Neutrophil (primary cell): ENCODE data around the gene XPR1.

ENCODE experiments used
- H3K27ac ChIP-seq: fragments of 200-600 bp; sonication (generic); 2 replicates; pipeline ENCODE4 v1.5.1; 2016; ENCODE audit warnings: mild to moderate bottlenecking, moderate library complexity
- H3K27me3 ChIP-seq: fragments of 200-600 bp; sonication (generic); 2 replicates; pipeline ENCODE4 v1.6.0; 2016; ENCODE audit warnings: mild to moderate bottlenecking
- H3K36me3 ChIP-seq: fragments of 200-600 bp; sonication (generic); 2 replicates; pipeline ENCODE4 v1.5.1; 2017
- H3K4me1 ChIP-seq, 2 experiments: fragments of 200-600 bp in 1 of 2; sonication (generic) in 1 of 2; 1 replicate in 1 of 2; 2 replicates in 1 of 2; pipeline versions ENCODE4 v1.5.1 to v1.6.1; 2013 to 2016; ENCODE audit warnings: low read depth in 1 of 2, low read length in 1 of 2, mild to moderate bottlenecking in 1 of 2, moderate library complexity in 1 of 2; ENCODE audit not compliant: control insufficient read depth in 1 of 2, insufficient read depth in 1 of 2
- H3K4me3 ChIP-seq, 2 experiments: fragments of 200-600 bp in 1 of 2; sonication (generic) in 1 of 2; 1 replicate in 1 of 2; 2 replicates in 1 of 2; pipeline ENCODE4 v1.5.1; 2013 to 2016; ENCODE audit warnings: low read depth in 1 of 2, low read length in 1 of 2, mild to moderate bottlenecking in 1 of 2, moderate library complexity in 1 of 2
- H3K9me3 ChIP-seq: fragments of 200-600 bp; sonication (generic); 2 replicates; pipeline ENCODE4 v1.5.1; 2016
- CTCF ChIP-seq: fragments of 200-600 bp; sonication (generic); IDR thresholded peaks from 2 replicates; pipeline ENCODE4 v1.5.1; 2016; ENCODE audit warnings: antibody characterized with exemption

The XPR1 gene

GRCh38 chr1:180773210-180773865, 141.5 kb downstream of the XPR1 start:
- H3K4me3 ChIP-seq: no peak overlapping the region
- no peaks in the 10 kb centered on the region for H3K4me1 ChIP-seq
- H3K36me3 ChIP-seq: no peaks in the 10 kb centered on the region
- no peak overlapping the region for H3K27ac ChIP-seq
- H3K9me3 ChIP-seq: no peaks in the 10 kb centered on the region
- no peaks in the 10 kb centered on the region for H3K27me3 ChIP-seq
- no peak for TF ChIP-seq CTCF

GRCh38 chr1:180775801-180776200, 144.0 kb downstream of the XPR1 start:
- no peaks in the 10 kb centered on the region for H3K27me3 ChIP-seq
- no peak for TF ChIP-seq CTCF
- no peaks in the 10 kb centered on the region for H3K4me1 ChIP-seq
- H3K27ac ChIP-seq: no peak overlapping the region
- no peak overlapping the region for H3K4me3 ChIP-seq
- H3K36me3 ChIP-seq: no peaks in the 10 kb centered on the region
- no peaks in the 10 kb centered on the region for H3K9me3 ChIP-seq

GRCh38 chr1:180777072-180777689, 145.4 kb downstream of the XPR1 start:
- Histone ChIP-seq H3K27ac (no peak overlapping the region), H3K36me3 (no peaks in the 10 kb centered on the region), H3K4me1 (no peaks in the 10 kb centered on the region), H3K9me3 (no peaks in the 10 kb centered on the region), H3K27me3 (no peaks in the 10 kb centered on the region), H3K4me3 (no peak overlapping the region)
- TF ChIP-seq CTCF: no peak

- H3K27ac ChIP-seq: no peak overlapping the region
- no peaks in the 10 kb centered on the region for H3K9me3 ChIP-seq
- no peak for TF ChIP-seq CTCF
- no peak overlapping the region for H3K4me3 ChIP-seq
- H3K36me3 ChIP-seq: no peaks in the 10 kb centered on the region
- no peaks in the 10 kb centered on the region for H3K4me1 ChIP-seq
- no peaks in the 10 kb centered on the region for H3K27me3 ChIP-seq
Measured at GRCh38 chr1:180778782-180779398, 147.1 kb downstream of the XPR1 start.

- Histone ChIP-seq H3K36me3 (no peaks in the 10 kb centered on the region), H3K9me3 (no peaks in the 10 kb centered on the region), H3K4me3 (no peak overlapping the region), H3K27me3 (no peaks in the 10 kb centered on the region), H3K4me1 (no peaks in the 10 kb centered on the region), H3K27ac (no peak overlapping the region)
- no peak for TF ChIP-seq CTCF
Measured at GRCh38 chr1:180779584-180779983, 147.8 kb downstream of the XPR1 start.
